T-helper 17 cell (primary cell): ENCODE results near the gene SAYSD1. TPM values are rescaled to one million over a fixed set of nuclear protein-coding genes. Genes with fewer than 3 reads are reported as not detected.
A peak's percentile ranks its signal among the peaks of the same experiment; 100 is the strongest.
"Not testable (repeated sequence)": the region's sequence is repeated elsewhere in the genome, so short reads cannot be mapped to it uniquely, and the experiment has no call there.

Source experiments
- ATAC-seq: fragments of 150-1000 bp; cut with Tn5 transposase; 2 replicates; pipeline ENCODE4 v1.10.0; 2021; ENCODE audit warnings: mild to moderate bottlenecking, moderate library complexity
- DNase-seq, 3 donors: peaks; one replicate each; pipeline versions ENCODE4 v3.0.0 to v3.0.0-alpha.2; 2020 to 2021
- H3K9me3 ChIP-seq: one replicate; pipeline ENCODE4 v1.7.0; 2013; ENCODE audit warnings: low read length, mild to moderate bottlenecking; ENCODE audit not compliant: control insufficient read depth, poor library complexity, severe bottlenecking
- H3K27ac Mint-ChIP-seq: one replicate; pipeline ENCODE4 v1.8.0; 2022; ENCODE audit warnings: mild to moderate bottlenecking, moderate library complexity, mixed read lengths
- H3K27me3 Mint-ChIP-seq: one replicate; pipeline ENCODE4 v1.8.0; 2022; ENCODE audit warnings: mixed read lengths
- H3K36me3 Mint-ChIP-seq: one replicate; pipeline ENCODE4 v1.8.0; 2022; ENCODE audit warnings: low read depth, mixed read lengths
- H3K4me1 Mint-ChIP-seq: one replicate; pipeline ENCODE4 v1.8.0; 2022; ENCODE audit warnings: mild to moderate bottlenecking, mixed read lengths
- H3K4me3 Mint-ChIP-seq: one replicate; pipeline ENCODE4 v1.8.0; 2022; ENCODE audit warnings: mild to moderate bottlenecking, moderate library complexity, mixed read lengths
- total RNA-seq, 4 donors: library from RNA in 2 of 4; stranded (reverse) in 2 of 4; gene quantifications; one replicate each; pipeline ENCODE4 v1.2.3 and lab custom pipeline; 2022 to 2026

Gene SAYSD1
- total RNA-seq, 2 donors from 2014 or later, result 12.1 to 16.0 TPM

GRCh38 chr6:39134761-39135160 lies 19.8 kb upstream of the SAYSD1 start:
- not testable (repeated sequence) for H3K9me3 ChIP-seq, H3K4me1 Mint-ChIP-seq, DNase-seq, H3K4me3 Mint-ChIP-seq, H3K36me3 Mint-ChIP-seq, ATAC-seq, H3K27me3 Mint-ChIP-seq, H3K27ac Mint-ChIP-seq

- Mint-ChIP-seq H3K27me3 (no peaks in the 10 kb centered on the region), H3K4me1 (no peaks in the 10 kb centered on the region), H3K36me3 (no peaks in the 10 kb centered on the region), H3K4me3 (no peak overlapping the region), H3K27ac (no peak overlapping the region)
- ATAC-seq (no peak), DNase-seq (no peak)
- no peaks in the 10 kb centered on the region for H3K9me3 ChIP-seq
These were observed 15.7 kb upstream of the SAYSD1 start for GRCh38 chr6:39130691-39131090.

DNA sequence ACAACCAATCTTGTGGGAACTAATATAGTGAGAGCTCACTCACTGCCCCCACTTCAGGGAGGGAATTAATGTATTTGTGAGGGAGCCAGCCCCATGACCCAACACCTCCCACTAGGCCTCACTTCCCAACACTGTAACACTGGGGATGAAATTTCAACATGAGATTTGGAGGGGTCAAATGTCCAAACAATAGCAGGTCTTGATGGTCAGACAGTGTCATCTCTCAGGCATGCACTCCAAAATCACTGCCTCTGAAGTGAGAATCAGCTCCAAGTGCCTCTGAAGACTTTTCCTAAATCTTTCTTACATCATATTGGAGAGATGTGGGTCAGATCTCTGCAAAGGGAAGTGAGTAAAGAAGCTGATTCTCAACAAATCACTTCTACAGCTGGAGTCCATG lies 13.8 kb upstream of the SAYSD1 start:
- H3K4me3 Mint-ChIP-seq, result no peak overlapping the region
- peaks cover 5% of the 10 kb centered on the region for H3K27me3 Mint-ChIP-seq
- no peaks in the 10 kb centered on the region for H3K36me3 Mint-ChIP-seq
- H3K4me1 Mint-ChIP-seq, result no peaks in the 10 kb centered on the region
- no peak for ATAC-seq
- H3K9me3 ChIP-seq, result no peaks in the 10 kb centered on the region
- H3K27ac Mint-ChIP-seq, result no peak overlapping the region
- DNase-seq, result no peak

GRCh38 chr6:39128106-39128505 lies 13.1 kb upstream of the SAYSD1 start:
- H3K27ac Mint-ChIP-seq, result no peak overlapping the region
- no peak overlapping the region for H3K4me3 Mint-ChIP-seq
- H3K36me3 Mint-ChIP-seq, result no peaks in the 10 kb centered on the region
- H3K4me1 Mint-ChIP-seq, result no peaks in the 10 kb centered on the region
- DNase-seq, result no peak
- peaks cover 5% of the 10 kb centered on the region for H3K27me3 Mint-ChIP-seq
- no peak for ATAC-seq
- H3K9me3 ChIP-seq, result no peaks in the 10 kb centered on the region

DNA sequence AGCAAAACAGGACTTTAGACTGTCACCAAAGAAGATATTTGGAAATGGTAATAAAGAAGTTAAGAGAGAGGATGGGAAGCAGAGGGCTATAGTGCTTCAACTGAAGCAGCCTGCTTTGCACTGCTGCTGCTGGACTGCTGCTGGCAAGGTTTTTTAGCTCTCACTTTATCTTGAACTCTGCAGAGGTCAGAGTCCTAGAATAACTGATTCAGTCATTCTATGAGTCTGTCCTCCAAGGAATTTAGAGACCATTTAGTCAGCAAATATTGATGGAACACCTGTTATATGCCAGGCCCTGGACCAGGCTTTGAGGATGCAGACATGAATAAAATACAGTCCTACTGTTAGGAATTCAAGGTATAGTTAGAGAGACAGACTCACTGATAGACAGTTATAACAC lies 9.1 kb upstream of the SAYSD1 start:
- DNase-seq, result no peak
- H3K27me3 Mint-ChIP-seq, result peaks cover 5% of the 10 kb centered on the region
- no peaks in the 10 kb centered on the region for H3K9me3 ChIP-seq
- no peak overlapping the region for H3K27ac Mint-ChIP-seq
- ATAC-seq, result no peak
- H3K4me1 Mint-ChIP-seq, result no peaks in the 10 kb centered on the region
- H3K4me3 Mint-ChIP-seq, result no peak overlapping the region
- H3K36me3 Mint-ChIP-seq, result no peaks in the 10 kb centered on the region

- H3K27ac Mint-ChIP-seq, result no peak overlapping the region
- peaks cover 3% of the 10 kb centered on the region for H3K36me3 Mint-ChIP-seq
These were observed 3.9 kb upstream of the SAYSD1 start for GRCh38 chr6:39118921-39119320.

DNA sequence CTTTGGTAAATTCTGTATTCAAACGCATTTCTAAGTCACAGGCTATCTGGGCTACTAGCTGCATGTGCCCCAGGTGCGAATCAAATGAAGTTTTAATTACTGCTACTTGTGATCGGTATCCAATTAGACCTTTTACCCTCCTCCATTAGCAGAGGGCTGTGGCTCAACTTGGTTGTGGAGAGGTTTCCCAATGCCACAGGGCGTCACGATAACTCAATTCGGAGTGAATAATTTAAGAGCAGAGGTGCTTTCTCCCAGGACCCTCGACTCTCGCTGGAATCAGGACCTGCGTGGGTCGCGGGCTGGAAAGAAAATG lies 640 bp downstream of the SAYSD1 start:
- DNase-seq, result no peak
- Mint-ChIP-seq H3K4me1 (peaks cover 38% of the 10 kb centered on the region), H3K27ac (peak overlapping the region; percentile 96), H3K27me3 (no peaks in the 10 kb centered on the region), H3K4me3 (peak overlapping the region; percentile 96), H3K36me3 (peaks cover 3% of the 10 kb centered on the region)
- peak; percentile 8 for ATAC-seq
- no peaks in the 10 kb centered on the region for H3K9me3 ChIP-seq

More at GRCh38 chr6:39118921-39119320, 3.9 kb upstream of the SAYSD1 start:
- no peaks in the 10 kb centered on the region for H3K27me3 Mint-ChIP-seq
- no peak overlapping the region for H3K4me3 Mint-ChIP-seq
- DNase-seq (no peak), ATAC-seq (no peak)
- H3K4me1 Mint-ChIP-seq, result peaks cover 18% of the 10 kb centered on the region
- no peaks in the 10 kb centered on the region for H3K9me3 ChIP-seq

DNA sequence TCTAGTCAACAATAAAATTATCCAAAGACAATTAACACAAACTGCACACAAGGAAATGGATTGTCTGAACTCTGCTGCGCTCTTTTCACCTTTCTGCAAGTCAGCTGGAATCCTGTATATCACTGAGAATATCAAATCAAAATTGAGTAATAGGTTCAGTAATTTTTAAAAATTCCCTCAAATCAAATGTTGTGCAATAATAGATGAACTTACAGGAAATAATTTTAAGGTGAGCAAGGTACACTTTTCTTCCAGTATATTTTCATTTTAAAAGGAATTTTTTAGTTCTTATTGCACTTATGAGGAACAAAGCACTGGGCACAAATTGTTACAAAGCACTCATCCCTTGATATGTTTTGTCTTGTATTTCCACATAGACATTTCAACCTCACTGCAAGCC lies 1.2 kb downstream of the SAYSD1 start:
- H3K27ac Mint-ChIP-seq, result peak overlapping the region; percentile 96
- H3K4me3 Mint-ChIP-seq, result peak overlapping the region; percentile 96
- H3K36me3 Mint-ChIP-seq, result peaks cover 8% of the 10 kb centered on the region
- no peaks in the 10 kb centered on the region for H3K27me3 Mint-ChIP-seq
- ATAC-seq, result no peak
- DNase-seq, result no peak
- H3K4me1 Mint-ChIP-seq, result peaks cover 40% of the 10 kb centered on the region
- no peaks in the 10 kb centered on the region for H3K9me3 ChIP-seq

DNA sequence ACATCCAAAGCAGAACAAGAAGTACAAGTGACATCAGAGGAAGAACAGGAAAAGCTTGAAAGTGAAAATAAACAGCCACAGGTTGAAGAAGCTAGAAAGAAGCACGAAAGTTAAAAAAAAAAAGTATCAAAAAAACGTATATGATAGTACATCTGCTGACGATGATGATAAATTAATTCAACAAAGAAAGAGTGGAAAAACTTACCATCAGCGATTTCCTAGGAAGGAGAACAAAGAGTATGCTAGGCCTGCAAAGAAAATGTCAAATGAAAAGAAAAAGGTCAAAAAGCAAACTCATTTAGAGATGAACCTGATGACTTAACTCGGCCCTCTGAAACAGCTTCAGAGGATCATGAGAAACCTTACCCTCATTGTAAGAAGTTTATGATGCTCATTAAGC lies 3.7 kb downstream of the SAYSD1 start:
- ATAC-seq (no peak), DNase-seq (no peak)
- Mint-ChIP-seq H3K27ac (peak overlapping the region; percentile 56), H3K4me3 (peak overlapping the region; percentile 80), H3K4me1 (peaks cover 40% of the 10 kb centered on the region), H3K36me3 (peaks cover 9% of the 10 kb centered on the region), H3K27me3 (no peaks in the 10 kb centered on the region)
- H3K9me3 ChIP-seq, result no peaks in the 10 kb centered on the region

GRCh38 chr6:39108041-39108839 lies 6.7 kb downstream of the SAYSD1 start:
- Mint-ChIP-seq H3K36me3 (peaks cover 15% of the 10 kb centered on the region), H3K4me3 (no peak overlapping the region), H3K27ac (no peak overlapping the region), H3K4me1 (peaks cover 28% of the 10 kb centered on the region), H3K27me3 (no peaks in the 10 kb centered on the region)
- no peaks in the 10 kb centered on the region for H3K9me3 ChIP-seq
- ATAC-seq (no peak), DNase-seq (no peak)

DNA sequence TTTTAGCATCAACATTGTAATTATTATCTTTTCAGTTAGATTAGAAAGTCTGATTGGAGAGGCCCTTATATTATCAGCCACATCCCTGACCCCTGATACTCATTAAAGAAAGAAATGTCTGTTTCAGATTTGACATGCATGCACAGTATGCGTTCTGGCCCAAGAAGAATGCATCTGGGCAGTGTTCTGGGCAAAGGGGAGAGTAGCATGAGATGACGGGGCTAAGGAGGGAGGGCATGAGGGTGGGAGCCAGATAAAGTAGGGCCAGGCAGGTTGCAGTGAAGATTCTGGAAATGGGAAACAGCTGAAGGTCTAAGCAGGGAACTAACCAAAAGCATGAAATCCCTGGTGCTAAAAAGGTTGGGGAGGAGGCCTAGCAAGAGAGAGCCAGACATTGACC lies 7.3 kb downstream of the SAYSD1 start:
- ATAC-seq (no peak), DNase-seq (no peak)
- H3K9me3 ChIP-seq, result no peaks in the 10 kb centered on the region
- H3K27me3 Mint-ChIP-seq, result no peaks in the 10 kb centered on the region
- H3K36me3 Mint-ChIP-seq, result peaks cover 15% of the 10 kb centered on the region
- no peak overlapping the region for H3K27ac Mint-ChIP-seq
- H3K4me1 Mint-ChIP-seq, result peaks cover 27% of the 10 kb centered on the region
- no peak overlapping the region for H3K4me3 Mint-ChIP-seq

- no peaks in the 10 kb centered on the region for H3K9me3 ChIP-seq
- Mint-ChIP-seq H3K27ac (no peak overlapping the region), H3K36me3 (peaks cover 15% of the 10 kb centered on the region), H3K4me1 (peaks cover 23% of the 10 kb centered on the region), H3K27me3 (no peaks in the 10 kb centered on the region), H3K4me3 (no peak overlapping the region)
- no peak for ATAC-seq
- no peak for DNase-seq
These were observed 8.0 kb downstream of the SAYSD1 start for GRCh38 chr6:39107034-39107433.

- ATAC-seq, result no peak
- Mint-ChIP-seq H3K36me3 (peaks cover 15% of the 10 kb centered on the region), H3K4me3 (no peak overlapping the region), H3K27ac (peak overlapping the region; percentile 39), H3K4me1 (peaks cover 12% of the 10 kb centered on the region), H3K27me3 (no peaks in the 10 kb centered on the region)
- H3K9me3 ChIP-seq, result no peaks in the 10 kb centered on the region
- DNase-seq, result no peak
These were observed 10.5 kb downstream of the SAYSD1 start for GRCh38 chr6:39104528-39104927.

GRCh38 chr6:39102821-39103136 lies 12.2 kb downstream of the SAYSD1 start:
- peaks cover 8% of the 10 kb centered on the region for H3K36me3 Mint-ChIP-seq
- H3K27me3 Mint-ChIP-seq, result no peaks in the 10 kb centered on the region
- no peak overlapping the region for H3K4me3 Mint-ChIP-seq
- H3K9me3 ChIP-seq, result no peaks in the 10 kb centered on the region
- ATAC-seq (no peak), DNase-seq (no peak)
- H3K4me1 Mint-ChIP-seq, result peaks cover 10% of the 10 kb centered on the region
- no peak overlapping the region for H3K27ac Mint-ChIP-seq
